ENCODE measurements around the gene MSANTD7.

DNA sequence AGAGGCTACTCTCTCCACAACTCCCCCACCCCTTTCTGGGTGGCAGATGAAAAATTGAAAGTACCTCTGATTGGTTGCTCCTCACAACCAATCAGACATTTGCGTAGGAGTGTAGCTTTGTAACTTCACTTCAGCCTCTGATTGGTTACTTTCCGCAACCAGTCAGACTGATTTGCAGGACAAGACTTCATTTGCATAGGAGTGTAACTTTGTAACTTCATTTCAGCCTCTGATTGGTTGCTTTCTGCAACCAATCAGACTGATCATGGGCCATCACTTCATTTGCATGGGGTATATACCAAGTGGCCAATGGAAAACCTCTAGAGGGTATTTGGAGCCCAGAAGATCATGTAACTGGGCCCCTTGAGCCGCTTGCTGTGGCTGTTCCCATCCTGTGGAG, 25.8 kb upstream of the MSANTD7 start:
- TF ChIP-seq, protein P1, sequence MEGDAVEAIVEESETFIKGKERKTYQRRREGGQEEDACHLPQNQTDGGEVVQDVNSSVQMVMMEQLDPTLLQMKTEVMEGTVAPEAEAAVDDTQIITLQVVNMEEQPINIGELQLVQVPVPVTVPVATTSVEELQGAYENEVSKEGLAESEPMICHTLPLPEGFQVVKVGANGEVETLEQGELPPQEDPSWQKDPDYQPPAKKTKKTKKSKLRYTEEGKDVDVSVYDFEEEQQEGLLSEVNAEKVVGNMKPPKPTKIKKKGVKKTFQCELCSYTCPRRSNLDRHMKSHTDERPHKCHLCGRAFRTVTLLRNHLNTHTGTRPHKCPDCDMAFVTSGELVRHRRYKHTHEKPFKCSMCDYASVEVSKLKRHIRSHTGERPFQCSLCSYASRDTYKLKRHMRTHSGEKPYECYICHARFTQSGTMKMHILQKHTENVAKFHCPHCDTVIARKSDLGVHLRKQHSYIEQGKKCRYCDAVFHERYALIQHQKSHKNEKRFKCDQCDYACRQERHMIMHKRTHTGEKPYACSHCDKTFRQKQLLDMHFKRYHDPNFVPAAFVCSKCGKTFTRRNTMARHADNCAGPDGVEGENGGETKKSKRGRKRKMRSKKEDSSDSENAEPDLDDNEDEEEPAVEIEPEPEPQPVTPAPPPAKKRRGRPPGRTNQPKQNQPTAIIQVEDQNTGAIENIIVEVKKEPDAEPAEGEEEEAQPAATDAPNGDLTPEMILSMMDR (IDR thresholded peaks at IDR 0.05), result no peak
- TF ChIP-seq, protein P2, sequence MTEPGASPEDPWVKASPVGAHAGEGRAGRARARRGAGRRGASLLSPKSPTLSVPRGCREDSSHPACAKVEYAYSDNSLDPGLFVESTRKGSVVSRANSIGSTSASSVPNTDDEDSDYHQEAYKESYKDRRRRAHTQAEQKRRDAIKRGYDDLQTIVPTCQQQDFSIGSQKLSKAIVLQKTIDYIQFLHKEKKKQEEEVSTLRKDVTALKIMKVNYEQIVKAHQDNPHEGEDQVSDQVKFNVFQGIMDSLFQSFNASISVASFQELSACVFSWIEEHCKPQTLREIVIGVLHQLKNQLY (CRISPR knock-in tag; IDR thresholded peaks at IDR 0.05), result no peak
- TF ChIP-seq, protein P3, sequence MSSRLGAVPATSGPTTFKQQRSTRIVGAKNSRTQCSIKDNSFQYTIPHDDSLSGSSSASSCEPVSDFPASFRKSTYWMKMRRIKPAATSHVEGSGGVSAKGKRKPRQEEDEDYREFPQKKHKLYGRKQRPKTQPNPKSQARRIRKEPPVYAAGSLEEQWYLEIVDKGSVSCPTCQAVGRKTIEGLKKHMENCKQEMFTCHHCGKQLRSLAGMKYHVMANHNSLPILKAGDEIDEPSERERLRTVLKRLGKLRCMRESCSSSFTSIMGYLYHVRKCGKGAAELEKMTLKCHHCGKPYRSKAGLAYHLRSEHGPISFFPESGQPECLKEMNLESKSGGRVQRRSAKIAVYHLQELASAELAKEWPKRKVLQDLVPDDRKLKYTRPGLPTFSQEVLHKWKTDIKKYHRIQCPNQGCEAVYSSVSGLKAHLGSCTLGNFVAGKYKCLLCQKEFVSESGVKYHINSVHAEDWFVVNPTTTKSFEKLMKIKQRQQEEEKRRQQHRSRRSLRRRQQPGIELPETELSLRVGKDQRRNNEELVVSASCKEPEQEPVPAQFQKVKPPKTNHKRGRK (CRISPR knock-in tag; IDR thresholded peaks at IDR 0.05; ENCODE audit: borderline replicate concordance), result no peak
- TF ChIP-seq ZNF396 (CRISPR knock-in tag; IDR thresholded peaks at IDR 0.05; ENCODE audit: borderline replicate concordance) (no peak), SMAD4 (CRISPR knock-in tag; IDR thresholded peaks at IDR 0.05) (no peak), ESRRA (CRISPR knock-in tag; IDR thresholded peaks at IDR 0.05; ENCODE audit: borderline replicate concordance) (no peak), FOXK1 (CRISPR knock-in tag; IDR thresholded peaks at IDR 0.05) (no peak), TEAD4 (CRISPR knock-in tag; IDR thresholded peaks at IDR 0.05) (no peak), NFYB (CRISPR knock-in tag; conservative IDR thresholded peaks at IDR 0.05; ENCODE audit: low read depth) (peak; percentile 58), HMGA2 (CRISPR knock-in tag; IDR thresholded peaks at IDR 0.05) (no peak)
- TF ChIP-seq, protein P4, sequence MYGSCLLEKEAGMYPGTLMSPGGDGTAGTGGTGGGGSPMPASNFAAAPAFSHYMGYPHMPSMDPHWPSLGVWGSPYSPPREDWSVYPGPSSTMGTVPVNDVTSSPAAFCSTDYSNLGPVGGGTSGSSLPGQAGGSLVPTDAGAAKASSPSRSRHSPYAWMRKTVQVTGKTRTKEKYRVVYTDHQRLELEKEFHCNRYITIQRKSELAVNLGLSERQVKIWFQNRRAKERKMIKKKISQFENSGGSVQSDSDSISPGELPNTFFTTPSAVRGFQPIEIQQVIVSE (CRISPR knock-in tag; IDR thresholded peaks at IDR 0.05; ENCODE audit: borderline replicate concordance), result no peak
- TF ChIP-seq, protein P5, sequence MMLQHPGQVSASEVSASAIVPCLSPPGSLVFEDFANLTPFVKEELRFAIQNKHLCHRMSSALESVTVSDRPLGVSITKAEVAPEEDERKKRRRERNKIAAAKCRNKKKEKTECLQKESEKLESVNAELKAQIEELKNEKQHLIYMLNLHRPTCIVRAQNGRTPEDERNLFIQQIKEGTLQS (CRISPR knock-in tag; conservative IDR thresholded peaks at IDR 0.05), result no peak
